Fibroblast of lung (primary cell): ENCODE data around the gene OR4A16. TPM values are rescaled to one million over a fixed set of nuclear protein-coding genes. Genes with fewer than 3 reads are reported as not detected.

Experiments
- DNase-seq, 2 donors: peaks; one replicate each; pipeline versions ENCODE4 v3.0.0 to v3.0.0-alpha.2; 2010; ENCODE audit warnings: low read depth in 2 of 2
- H2AFZ ChIP-seq: 2 replicates; pipeline ENCODE4 v1.5.1; 2012; ENCODE audit warnings: low read length, control low read depth, inconsistent platforms
- H3K27ac ChIP-seq: 2 replicates; pipeline ENCODE4 v1.5.1; 2011; ENCODE audit warnings: low read length, control low read depth; ENCODE audit not compliant: insufficient read depth
- H3K27me3 ChIP-seq: 2 replicates; pipeline ENCODE4 v1.5.1; 2011; ENCODE audit warnings: mild to moderate bottlenecking, low read length; ENCODE audit not compliant: control insufficient read depth, insufficient read depth
- H3K36me3 ChIP-seq: 2 replicates; pipeline ENCODE4 v1.5.1; 2011; ENCODE audit warnings: low read length; ENCODE audit not compliant: control insufficient read depth, insufficient read depth
- H3K4me1 ChIP-seq: 2 replicates; pipeline ENCODE4 v1.5.1; 2011; ENCODE audit warnings: low read length; ENCODE audit not compliant: control insufficient read depth, insufficient read depth; ENCODE audit errors: extremely low read depth
- H3K4me2 ChIP-seq: 2 replicates; pipeline ENCODE4 v1.5.1; 2011; ENCODE audit warnings: low read length, control low read depth; ENCODE audit not compliant: insufficient read depth; ENCODE audit errors: extremely low read depth
- H3K4me3 ChIP-seq, 4 experiments: fragments of 200-600 bp in 1 of 4; sonication (generic) in 1 of 4; replicated peaks in 1 of 4; 2 replicates each; pipeline ENCODE4 v1.5.1; 2011 to 2016; ENCODE audit warnings: low read length in 4 of 4, low read depth in 3 of 4, mild to moderate bottlenecking in 3 of 4, control low read depth in 2 of 4, inconsistent platforms in 1 of 4, mixed read lengths in 1 of 4; ENCODE audit not compliant: insufficient read depth in 1 of 4; ENCODE audit errors: control extremely low read depth in 1 of 4
- H3K79me2 ChIP-seq: 2 replicates; pipeline ENCODE4 v1.5.1; 2012; ENCODE audit warnings: mild to moderate bottlenecking, low read length, inconsistent platforms; ENCODE audit not compliant: control insufficient read depth, insufficient read depth
- H3K9ac ChIP-seq: 2 replicates; pipeline ENCODE4 v1.5.1; 2011; ENCODE audit warnings: mild to moderate bottlenecking, low read length, control low read depth; ENCODE audit not compliant: insufficient read depth
- H3K9me3 ChIP-seq: 2 replicates; pipeline ENCODE4 v1.5.1; 2012; ENCODE audit warnings: low read depth, low read length; ENCODE audit not compliant: control insufficient read depth, insufficient read depth
- H4K20me1 ChIP-seq: 2 replicates; pipeline ENCODE4 v1.5.1; 2011; ENCODE audit warnings: low read length; ENCODE audit not compliant: control insufficient read depth, insufficient read depth; ENCODE audit errors: extremely low read depth
- EZH2 ChIP-seq: IDR thresholded peaks from 2 replicates; pipeline ENCODE4 v1.5.1; 2012; ENCODE audit warnings: low read length, control low read depth, mild to moderate bottlenecking; ENCODE audit errors: missing control alignments
- polyA plus RNA-seq, 2 donors: library from polyadenylated mRNA; depleted of rRNA in 1 of 2; stranded (reverse) in 1 of 2; unstranded in 1 of 2; fragments of >200 nt; gene quantifications; 2 replicates each; pipeline ENCODE4 v1.2.1, GENCODE V29; 2011 to 2012; ENCODE audit warnings: missing spikeins in 1 of 2
- total RNA-seq: library from RNA; depleted of rRNA; stranded (reverse); fragments of >200 nt; gene quantifications from 2 replicates; pipeline ENCODE4 v1.2.1, GENCODE V29; 2014
- TF ChIP-seq, protein P1 (sequence below), 2 donors: IDR thresholded peaks in 1 of 2; conservative IDR thresholded peaks in 1 of 2; 1 replicate in 1 of 2; 2 replicates in 1 of 2; pipeline ENCODE4 v1.5.1; 2011 to 2012; ENCODE audit warnings: low read length in 2 of 2, control low read depth in 1 of 2, inconsistent platforms in 1 of 2, low read depth in 1 of 2, mild to moderate bottlenecking in 1 of 2

Gene OR4A16
- total and polyA plus RNA-seq, 2 donors (not counting 1 experiment from before 2014, with no cell fraction given): not detected

DNA sequence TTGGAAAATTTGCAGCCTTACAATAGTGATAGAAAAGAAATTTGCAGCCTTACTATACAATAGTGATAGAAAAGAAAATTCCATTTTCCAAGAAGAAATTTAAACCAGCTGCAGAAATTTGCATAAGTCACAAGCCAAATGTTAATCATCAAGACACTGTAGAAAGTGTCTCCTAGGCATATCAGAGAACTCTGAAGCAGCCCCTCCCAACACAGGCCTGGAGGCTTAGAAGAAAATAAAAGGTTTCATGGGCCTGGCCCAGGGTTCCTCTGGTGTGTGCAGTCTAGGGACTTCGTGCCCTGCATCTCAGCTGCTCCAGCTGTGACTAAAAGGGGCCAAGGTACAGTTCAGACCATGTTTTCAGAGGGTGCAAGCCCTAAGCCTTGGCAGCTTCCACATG, 6.0 kb downstream of the OR4A16 start:
- Histone ChIP-seq H3K9ac (no peak overlapping the region), H3K4me2 (no peak overlapping the region), H3K27ac (no peak overlapping the region), H3K9me3 (no peaks in the 10 kb centered on the region), H3K4me1 (no peaks in the 10 kb centered on the region), H3K79me2 (no peaks in the 10 kb centered on the region), H3K4me3 (no peak overlapping the region), H4K20me1 (no peaks in the 10 kb centered on the region), H3K27me3 (no peaks in the 10 kb centered on the region), H2AFZ (no peak overlapping the region), H3K36me3 (no peaks in the 10 kb centered on the region)
- no peak for DNase-seq
- no peak for TF ChIP-seq EZH2
- TF ChIP-seq, protein P1, sequence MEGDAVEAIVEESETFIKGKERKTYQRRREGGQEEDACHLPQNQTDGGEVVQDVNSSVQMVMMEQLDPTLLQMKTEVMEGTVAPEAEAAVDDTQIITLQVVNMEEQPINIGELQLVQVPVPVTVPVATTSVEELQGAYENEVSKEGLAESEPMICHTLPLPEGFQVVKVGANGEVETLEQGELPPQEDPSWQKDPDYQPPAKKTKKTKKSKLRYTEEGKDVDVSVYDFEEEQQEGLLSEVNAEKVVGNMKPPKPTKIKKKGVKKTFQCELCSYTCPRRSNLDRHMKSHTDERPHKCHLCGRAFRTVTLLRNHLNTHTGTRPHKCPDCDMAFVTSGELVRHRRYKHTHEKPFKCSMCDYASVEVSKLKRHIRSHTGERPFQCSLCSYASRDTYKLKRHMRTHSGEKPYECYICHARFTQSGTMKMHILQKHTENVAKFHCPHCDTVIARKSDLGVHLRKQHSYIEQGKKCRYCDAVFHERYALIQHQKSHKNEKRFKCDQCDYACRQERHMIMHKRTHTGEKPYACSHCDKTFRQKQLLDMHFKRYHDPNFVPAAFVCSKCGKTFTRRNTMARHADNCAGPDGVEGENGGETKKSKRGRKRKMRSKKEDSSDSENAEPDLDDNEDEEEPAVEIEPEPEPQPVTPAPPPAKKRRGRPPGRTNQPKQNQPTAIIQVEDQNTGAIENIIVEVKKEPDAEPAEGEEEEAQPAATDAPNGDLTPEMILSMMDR (conservative IDR thresholded peaks at IDR 0.05 in 1 of 2, IDR thresholded peaks at IDR 0.05 in 1 of 2; ENCODE audit: low read depth in 1 of 2, low read length in 2 of 2): no peak

DNA sequence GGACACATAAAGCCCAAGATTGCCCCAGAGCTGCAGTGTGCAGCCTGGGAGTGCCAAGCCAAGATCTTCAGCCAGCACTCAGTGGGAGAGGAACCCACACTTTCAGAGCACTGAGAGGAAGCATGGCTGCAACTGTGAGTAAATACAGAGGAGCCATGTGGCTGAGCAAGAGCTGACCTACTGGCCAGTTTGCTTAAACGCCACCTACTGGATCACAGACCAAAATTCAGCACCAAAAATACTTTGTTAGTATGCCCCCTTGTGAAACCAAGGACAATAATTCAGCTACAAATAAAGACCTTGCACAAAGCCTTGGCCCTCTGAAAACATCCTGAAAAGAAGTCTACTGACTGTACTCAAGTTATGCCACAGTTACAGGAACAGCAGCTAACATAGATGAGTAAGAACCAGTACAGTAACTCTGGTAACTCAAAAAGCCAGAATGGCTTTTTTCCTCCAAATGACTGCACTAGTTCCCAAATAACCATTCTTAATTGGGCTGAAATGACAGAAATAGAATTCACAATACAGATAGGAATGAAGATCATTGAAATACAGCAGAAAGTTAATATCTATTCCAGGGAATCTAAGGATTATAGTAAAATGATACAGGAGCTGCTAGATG, 14.7 kb downstream of the OR4A16 start:
- no peak for TF ChIP-seq EZH2
- TF ChIP-seq, protein P1 (conservative IDR thresholded peaks at IDR 0.05 in 1 of 2, IDR thresholded peaks at IDR 0.05 in 1 of 2; ENCODE audit: low read depth in 1 of 2, low read length in 2 of 2): no peak
- Histone ChIP-seq H3K4me2 (no peak overlapping the region), H3K9ac (no peak overlapping the region), H3K4me1 (no peaks in the 10 kb centered on the region), H3K27me3 (no peaks in the 10 kb centered on the region), H3K79me2 (no peaks in the 10 kb centered on the region), H3K27ac (no peak overlapping the region), H3K4me3 (no peak overlapping the region), H4K20me1 (no peaks in the 10 kb centered on the region), H3K36me3 (no peaks in the 10 kb centered on the region), H3K9me3 (no peaks in the 10 kb centered on the region), H2AFZ (no peak overlapping the region)
- no peak for DNase-seq

DNA sequence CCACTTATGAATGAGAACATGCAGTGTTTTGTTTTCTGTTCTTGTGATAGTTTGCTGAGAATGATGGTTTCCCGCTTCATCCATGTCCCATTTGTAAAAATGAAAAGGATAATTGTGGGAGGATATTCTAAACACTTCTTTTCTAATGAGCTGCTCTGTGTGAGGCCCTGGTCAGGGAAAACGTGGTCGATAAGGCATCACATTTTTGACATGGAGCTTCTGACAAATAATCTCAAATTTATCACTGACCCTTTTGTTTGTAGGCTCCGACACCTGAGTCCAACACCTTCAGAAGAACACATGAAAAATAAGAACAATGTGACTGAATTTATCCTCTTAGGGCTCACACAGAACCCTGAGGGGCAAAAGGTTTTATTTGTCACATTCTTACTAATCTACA, 24.7 kb downstream of the OR4A16 start, which contains the start of gene OR4A15:
Gene OR4A15, plus strand, starts transcription at position 301 of the 400 bp plus-strand sequence. Its CDS starts 0 bp downstream, at position 301.
- Histone ChIP-seq H3K4me3 (no peak within 1 kb of the TSS), H3K4me1 (no peaks in the 10 kb centered on the region), H3K79me2 (no peaks in the 10 kb centered on the region), H4K20me1 (no peaks in the 10 kb centered on the region), H3K27ac (no peak within 1 kb of the TSS), H3K4me2 (no peak within 1 kb of the TSS), H3K9ac (no peak within 1 kb of the TSS), H2AFZ (no peak within 1 kb of the TSS), H3K36me3 (no peaks in the 10 kb centered on the region), H3K9me3 (no peaks in the 10 kb centered on the region), H3K27me3 (no peaks in the 10 kb centered on the region)
- TF ChIP-seq, protein P1 (conservative IDR thresholded peaks at IDR 0.05 in 1 of 2, IDR thresholded peaks at IDR 0.05 in 1 of 2; ENCODE audit: low read depth in 1 of 2, low read length in 2 of 2): no peak
- no peak for TF ChIP-seq EZH2
- DNase-seq: no peak

Other genes starting within 250 kb of the OR4A16 start
- gene TRIM48, start 81.0 kb upstream of the OR4A16 start, total RNA-seq: not detected in 2 replicates
- gene TRIM48, start 81.0 kb upstream of the OR4A16 start, polyA plus RNA-seq: not detected in 2 replicates
- not detected in 2 replicates for gene OR4A15, start 24.8 kb downstream of the OR4A16 start, total RNA-seq
- not detected in 2 replicates for gene OR4A15, start 24.8 kb downstream of the OR4A16 start, polyA plus RNA-seq
- gene OR4C15, start 211.3 kb downstream of the OR4A16 start, total RNA-seq: not detected in 2 replicates
- not detected in 2 replicates for gene OR4C15, start 211.3 kb downstream of the OR4A16 start, polyA plus RNA-seq
- not detected in 2 replicates for gene OR4C16, start 228.9 kb downstream of the OR4A16 start, total RNA-seq
- gene OR4C16, start 228.9 kb downstream of the OR4A16 start, polyA plus RNA-seq: not detected in 2 replicates